Mesendoderm (in vitro differentiated cells): ENCODE results near the gene NPIPA5.
"Not testable (repeated sequence)": the region's sequence is repeated elsewhere in the genome, so short reads cannot be mapped to it uniquely, and the experiment has no call there.

Source experiments
- DNase-seq: peaks from one replicate; pipeline ENCODE4 v3.0.0; 2013
- H2AK5ac ChIP-seq: 2 replicates; pipeline ENCODE4 v1.6.1; 2013; ENCODE audit warnings: low read length, inconsistent platforms
- H2BK120ac ChIP-seq: 2 replicates; pipeline ENCODE4 v1.6.1; 2013; ENCODE audit warnings: low read depth, mild to moderate bottlenecking, low read length, moderate library complexity, mixed read lengths
- H2BK15ac ChIP-seq: replicated peaks from 2 replicates; pipeline ENCODE4 v1.6.1; 2013; ENCODE audit warnings: low read depth, mild to moderate bottlenecking, moderate library complexity
- H2BK5ac ChIP-seq: 2 replicates; pipeline ENCODE4 v1.6.1; 2013; ENCODE audit warnings: low read length, inconsistent platforms
- H3K18ac ChIP-seq: 2 replicates; pipeline ENCODE4 v1.6.1; 2013; ENCODE audit warnings: mild to moderate bottlenecking, low read length, mixed read lengths
- H3K23ac ChIP-seq: one replicate; pipeline ENCODE4 v1.6.1; 2013; ENCODE audit warnings: low read length
- H3K27ac ChIP-seq: 2 replicates; pipeline ENCODE4 v1.5.1; 2013; ENCODE audit warnings: low read depth, mild to moderate bottlenecking, inconsistent platforms, low read length, moderate library complexity
- H3K27me3 ChIP-seq: 2 replicates; pipeline ENCODE4 v1.6.1; 2013; ENCODE audit warnings: low read length, control low read depth, mild to moderate bottlenecking, inconsistent platforms; ENCODE audit not compliant: insufficient read depth, poor library complexity
- H3K36me3 ChIP-seq: 2 replicates; pipeline ENCODE4 v1.6.1; 2013; ENCODE audit warnings: low read length, inconsistent platforms; ENCODE audit not compliant: control insufficient read depth, insufficient read depth
- H3K4ac ChIP-seq: one replicate; pipeline ENCODE4 v1.6.1; 2013; ENCODE audit warnings: low read depth, mild to moderate bottlenecking, low read length, moderate library complexity
- H3K4me1 ChIP-seq: 2 replicates; pipeline ENCODE4 v1.6.1; 2013; ENCODE audit warnings: low read depth, low read length, inconsistent platforms; ENCODE audit not compliant: control insufficient read depth
- H3K4me2 ChIP-seq: 2 replicates; pipeline ENCODE4 v1.6.1; 2013; ENCODE audit warnings: low read length
- H3K4me3 ChIP-seq: 2 replicates; pipeline ENCODE4 v1.5.1; 2013; ENCODE audit warnings: mild to moderate bottlenecking, low read length
- H3K56ac ChIP-seq: one replicate; pipeline ENCODE4 v1.6.1; 2013; ENCODE audit warnings: low read length
- H3K79me1 ChIP-seq: 2 replicates; pipeline ENCODE4 v1.6.1; 2013; ENCODE audit warnings: low read length, inconsistent platforms
- H3K79me2 ChIP-seq: 2 replicates; pipeline ENCODE4 v1.6.1; 2013; ENCODE audit warnings: mild to moderate bottlenecking, low read length; ENCODE audit not compliant: control insufficient read depth, insufficient read depth
- H3K9ac ChIP-seq: 2 replicates; pipeline ENCODE4 v1.6.1; 2013; ENCODE audit warnings: low read length, inconsistent platforms
- H4K5ac ChIP-seq: one replicate; pipeline ENCODE4 v1.6.1; 2013; ENCODE audit warnings: low read length
- H4K8ac ChIP-seq: one replicate; pipeline ENCODE4 v1.6.1; 2013; ENCODE audit warnings: low read depth, mild to moderate bottlenecking, control low read depth, low read length, moderate library complexity
- WGBS: extraction: QIAGEN DNeasy Blood & Tissue Kit; methylation state at CpG from one replicate; pipeline ENCODE4 v1.1.7; 2013; ENCODE audit warnings: low lambda C conversion rate, missing lambda C conversion rate; ENCODE audit not compliant: insufficient coverage; ENCODE audit errors: extremely low coverage; 5-methylcytosine and 5-hydroxymethylcytosine counted together

The NPIPA5 gene

DNA sequence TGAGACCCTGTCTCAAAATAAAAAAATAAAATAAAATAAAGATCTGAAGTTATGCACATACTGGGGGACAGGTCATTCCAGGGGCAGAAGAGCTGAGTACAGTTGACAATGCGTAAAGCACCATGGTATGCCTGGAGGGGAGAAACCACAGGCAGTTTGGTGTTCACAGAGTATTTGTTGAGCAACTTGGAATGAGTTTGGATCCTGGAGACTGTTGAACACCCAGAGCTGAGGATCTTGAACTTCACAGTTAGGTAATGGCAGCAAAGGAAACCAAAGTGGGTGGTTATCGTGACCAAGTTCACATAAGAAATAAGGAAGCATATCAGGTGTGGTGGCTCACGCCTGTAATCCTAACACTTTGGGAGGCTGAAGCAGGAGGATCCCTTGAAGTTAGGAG lies 26.0 kb upstream of the NPIPA5 start:
- H3K4ac ChIP-seq, H3K23ac ChIP-seq, H3K4me1 ChIP-seq, H3K27ac ChIP-seq, H3K36me3 ChIP-seq, H3K27me3 ChIP-seq, H3K56ac ChIP-seq, DNase-seq, H2BK5ac ChIP-seq, H2BK15ac ChIP-seq, H3K18ac ChIP-seq, H3K9ac ChIP-seq, H3K79me2 ChIP-seq, H4K8ac ChIP-seq, H3K4me2 ChIP-seq, H3K4me3 ChIP-seq, H3K79me1 ChIP-seq, H2AK5ac ChIP-seq, H2BK120ac ChIP-seq, H4K5ac ChIP-seq: not testable (repeated sequence)
- WGBS: no CpG with 5 or more reads among the region's 3 CpGs

DNA sequence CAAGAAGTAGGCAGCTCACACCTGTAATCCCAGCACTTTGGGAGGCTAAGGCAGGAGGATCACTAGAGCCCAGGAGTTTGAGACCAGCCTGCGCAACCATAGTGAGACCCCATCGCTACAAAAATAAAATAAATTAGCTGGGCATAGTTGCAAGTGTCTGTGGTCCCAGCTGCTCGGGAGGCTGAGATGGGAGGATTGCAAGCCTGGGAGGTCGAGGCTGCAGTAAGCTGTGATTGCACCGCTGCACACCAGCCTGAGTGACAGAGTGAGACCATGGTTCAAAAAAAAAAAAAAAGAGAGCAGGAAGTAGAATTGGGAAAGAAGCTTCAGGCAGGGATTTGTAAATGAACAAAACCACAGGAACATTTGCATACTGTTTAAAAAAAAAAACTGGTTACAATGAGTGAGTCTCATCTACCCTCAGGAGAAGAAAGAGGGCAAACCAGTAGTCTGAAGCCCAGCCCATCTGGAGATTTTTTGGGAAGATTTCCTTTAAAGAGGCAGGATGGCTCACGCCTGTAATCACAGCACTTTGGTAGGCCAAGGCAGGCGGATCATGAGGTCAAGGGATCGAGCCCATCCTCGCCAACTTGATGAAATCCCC lies 25.4 kb upstream of the NPIPA5 start:
- DNase-seq: peak; percentile 51
- H2AK5ac ChIP-seq: no peak overlapping the region
- H4K8ac ChIP-seq: no peak overlapping the region
- H3K4me2 ChIP-seq: no peak overlapping the region
- no peak overlapping the region for H3K23ac ChIP-seq
- no peak overlapping the region for H3K9ac ChIP-seq
- no peak overlapping the region for H2BK15ac ChIP-seq
- H3K4me1 ChIP-seq: no peaks in the 10 kb centered on the region
- H3K4ac ChIP-seq: no peak overlapping the region
- WGBS: no CpG with 5 or more reads among the region's 9 CpGs
- no peak overlapping the region for H4K5ac ChIP-seq
- H2BK5ac ChIP-seq: no peak overlapping the region
- no peak overlapping the region for H3K27ac ChIP-seq
- H3K56ac ChIP-seq: no peak overlapping the region
- H3K79me2 ChIP-seq: no peaks in the 10 kb centered on the region
- no peaks in the 10 kb centered on the region for H3K79me1 ChIP-seq
- H3K36me3 ChIP-seq: no peaks in the 10 kb centered on the region
- H3K4me3 ChIP-seq: no peak overlapping the region
- no peak overlapping the region for H3K18ac ChIP-seq
- no peaks in the 10 kb centered on the region for H3K27me3 ChIP-seq
- no peak overlapping the region for H2BK120ac ChIP-seq

DNA sequence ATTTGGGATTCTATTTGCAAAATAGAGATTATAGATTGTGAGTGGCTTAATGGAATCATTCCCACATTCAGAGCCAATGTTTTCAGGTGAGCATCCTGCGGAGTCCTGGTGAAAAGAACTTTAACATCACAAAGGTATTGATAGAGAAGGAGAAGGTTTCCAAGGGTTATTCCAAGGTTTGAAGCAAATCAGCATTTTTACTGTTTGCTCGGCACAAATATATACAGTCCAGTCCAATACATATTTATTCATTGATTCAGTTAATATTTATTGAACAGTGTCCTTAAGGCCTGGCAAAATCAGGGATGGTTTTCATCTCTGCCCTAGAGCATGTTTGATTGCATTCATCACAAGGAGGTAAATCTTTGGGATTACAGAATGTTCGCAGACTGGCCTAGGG lies 23.9 kb upstream of the NPIPA5 start:
- DNase-seq: no peak
- Histone ChIP-seq H4K8ac (no peak overlapping the region), H3K9ac (no peak overlapping the region), H3K79me2 (no peaks in the 10 kb centered on the region), H3K18ac (no peak overlapping the region), H3K79me1 (no peaks in the 10 kb centered on the region), H2BK15ac (no peak overlapping the region), H3K23ac (no peak overlapping the region), H3K4me3 (no peak overlapping the region), H2BK120ac (no peak overlapping the region), H3K36me3 (no peaks in the 10 kb centered on the region), H4K5ac (no peak overlapping the region), H3K27me3 (no peaks in the 10 kb centered on the region), H2BK5ac (no peak overlapping the region), H3K56ac (no peak overlapping the region), H3K27ac (no peak overlapping the region), H2AK5ac (no peak overlapping the region), H3K4ac (no peak overlapping the region), H3K4me1 (no peaks in the 10 kb centered on the region), H3K4me2 (no peak overlapping the region)
- no CpG with 5 or more reads among the region's 3 CpGs for WGBS

DNA sequence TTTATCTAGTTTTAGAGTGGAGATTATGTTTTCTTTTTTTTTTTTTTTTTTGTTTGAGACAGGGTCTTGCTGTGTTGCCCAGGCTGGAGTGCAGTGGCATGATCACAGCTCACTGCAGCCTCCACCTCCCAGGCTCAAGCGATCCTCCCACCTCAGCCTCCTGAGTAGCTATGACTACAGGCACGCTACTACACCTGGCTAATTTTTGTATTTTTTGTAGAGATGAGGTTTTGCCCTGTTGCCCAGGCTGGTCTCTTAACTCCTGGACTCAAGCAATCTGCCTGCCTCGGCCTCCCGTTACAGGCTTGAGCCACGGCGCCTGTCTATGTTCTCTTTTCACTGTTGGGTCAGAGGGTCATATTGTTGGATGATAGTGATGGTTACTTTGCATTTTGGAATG lies 22.2 kb upstream of the NPIPA5 start:
- not testable (repeated sequence) for H3K79me1 ChIP-seq, H3K4me3 ChIP-seq, H4K8ac ChIP-seq, H3K4ac ChIP-seq, H2AK5ac ChIP-seq, H3K27ac ChIP-seq, H3K36me3 ChIP-seq, DNase-seq, H3K18ac ChIP-seq, H2BK5ac ChIP-seq, H3K9ac ChIP-seq, H3K23ac ChIP-seq, H3K56ac ChIP-seq, H2BK15ac ChIP-seq, H2BK120ac ChIP-seq, H4K5ac ChIP-seq, H3K4me2 ChIP-seq, H3K4me1 ChIP-seq, H3K79me2 ChIP-seq, H3K27me3 ChIP-seq
- no CpG with 5 or more reads among the region's 6 CpGs for WGBS

DNA sequence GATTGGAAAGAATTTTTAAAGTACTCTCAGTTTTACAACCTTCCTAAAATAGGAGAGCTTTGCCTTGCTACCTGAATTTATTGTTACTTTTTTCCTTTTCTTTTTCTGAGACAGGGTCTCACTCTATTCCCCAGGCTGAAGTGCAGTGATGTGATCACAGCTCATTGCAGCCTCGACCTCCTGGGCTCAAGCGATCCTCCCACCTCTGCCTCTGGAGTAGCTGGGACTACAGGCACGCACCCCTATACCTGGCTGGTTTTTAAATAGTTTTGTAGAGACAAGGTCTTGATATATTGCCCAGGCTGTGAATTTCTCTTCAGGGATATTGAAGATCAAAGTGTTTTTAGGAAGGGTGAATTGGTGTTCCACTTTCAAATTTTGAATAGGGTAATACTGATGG lies 21.2 kb upstream of the NPIPA5 start:
- H3K36me3 ChIP-seq: no peaks in the 10 kb centered on the region
- no peak overlapping the region for H4K5ac ChIP-seq
- H3K23ac ChIP-seq: no peak overlapping the region
- H3K79me2 ChIP-seq: no peaks in the 10 kb centered on the region
- H3K4me1 ChIP-seq: no peaks in the 10 kb centered on the region
- no peak overlapping the region for H2BK5ac ChIP-seq
- H3K9ac ChIP-seq: no peak overlapping the region
- H3K79me1 ChIP-seq: no peaks in the 10 kb centered on the region
- H3K4me3 ChIP-seq: no peak overlapping the region
- H4K8ac ChIP-seq: no peak overlapping the region
- no peak overlapping the region for H3K4me2 ChIP-seq
- no peak overlapping the region for H2BK120ac ChIP-seq
- no peak overlapping the region for H3K56ac ChIP-seq
- H3K18ac ChIP-seq: no peak overlapping the region
- no peak overlapping the region for H3K27ac ChIP-seq
- H3K27me3 ChIP-seq: no peaks in the 10 kb centered on the region
- WGBS: no CpG with 5 or more reads among the region's 3 CpGs
- DNase-seq: no peak
- no peak overlapping the region for H3K4ac ChIP-seq
- no peak overlapping the region for H2BK15ac ChIP-seq
- no peak overlapping the region for H2AK5ac ChIP-seq

DNA sequence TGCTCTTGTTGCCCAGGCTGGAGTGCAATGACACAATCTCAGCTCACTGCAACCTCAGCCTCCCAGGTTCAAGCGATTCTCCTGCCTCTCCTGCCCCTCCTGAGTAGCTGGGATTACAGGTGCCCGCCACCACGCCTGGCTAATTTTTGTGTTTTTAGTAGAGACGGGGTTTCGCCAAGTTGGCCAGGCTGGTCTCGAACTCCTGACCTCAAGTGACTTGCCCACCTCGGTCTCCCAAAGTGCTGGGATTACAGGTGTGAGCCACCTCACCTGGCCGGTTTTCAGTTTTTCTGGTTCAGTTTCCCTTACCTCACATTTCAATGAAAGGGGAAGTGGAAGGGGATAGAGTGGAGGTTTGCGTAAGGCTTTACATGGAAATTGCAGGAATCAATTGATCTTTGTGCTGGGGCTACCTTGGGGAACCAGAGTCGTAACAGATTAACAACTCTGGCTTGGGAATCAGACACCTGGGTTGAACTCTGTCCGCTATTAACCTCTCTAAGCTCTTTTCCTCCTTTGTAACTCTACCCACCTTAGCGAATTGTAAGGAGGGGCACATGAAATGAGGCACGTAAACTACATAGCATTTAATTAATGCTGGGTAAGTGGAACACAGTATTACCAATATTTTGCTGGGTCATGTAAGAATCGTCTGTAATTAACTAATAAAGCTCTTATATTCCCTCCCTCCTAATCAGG lies 20.7 kb upstream of the NPIPA5 start:
- H4K8ac ChIP-seq: no peak overlapping the region
- no peak overlapping the region for H2BK5ac ChIP-seq
- H3K56ac ChIP-seq: no peak overlapping the region
- H3K27me3 ChIP-seq: no peaks in the 10 kb centered on the region
- H2AK5ac ChIP-seq: no peak overlapping the region
- no peaks in the 10 kb centered on the region for H3K36me3 ChIP-seq
- H4K5ac ChIP-seq: no peak overlapping the region
- H2BK120ac ChIP-seq: no peak overlapping the region
- no peaks in the 10 kb centered on the region for H3K79me2 ChIP-seq
- no CpG with 5 or more reads among the region's 14 CpGs for WGBS
- no peak overlapping the region for H3K4me2 ChIP-seq
- H3K27ac ChIP-seq: no peak overlapping the region
- no peak overlapping the region for H3K9ac ChIP-seq
- DNase-seq: no peak
- H3K18ac ChIP-seq: no peak overlapping the region
- no peak overlapping the region for H3K4ac ChIP-seq
- H2BK15ac ChIP-seq: no peak overlapping the region
- no peaks in the 10 kb centered on the region for H3K4me1 ChIP-seq
- no peaks in the 10 kb centered on the region for H3K79me1 ChIP-seq
- no peak overlapping the region for H3K4me3 ChIP-seq
- H3K23ac ChIP-seq: no peak overlapping the region
